ENCODE measurements around the gene SNX6.
"Not testable (repeated sequence)": the region's sequence is repeated elsewhere in the genome, so short reads cannot be mapped to it uniquely, and the experiment has no call there.

GRCh38 chr14:34547136-34547520 lies 82.8 kb downstream of the SNX6 start:
- not testable (repeated sequence) for TF ChIP-seq CTCF (IDR thresholded peaks at IDR 0.05; ENCODE audit: poor library complexity); EZH2 (IDR thresholded peaks at IDR 0.05; ENCODE audit: borderline replicate concordance)
